ENCODE measurements around the gene KSR2. TPM values are rescaled to one million over a fixed set of nuclear protein-coding genes. Genes with fewer than 3 reads are reported as not detected.

The KSR2 gene
- total RNA-seq, 4 donors from 2014 or later: 1.2 to 11.0 (median 2.2) TPM

DNA sequence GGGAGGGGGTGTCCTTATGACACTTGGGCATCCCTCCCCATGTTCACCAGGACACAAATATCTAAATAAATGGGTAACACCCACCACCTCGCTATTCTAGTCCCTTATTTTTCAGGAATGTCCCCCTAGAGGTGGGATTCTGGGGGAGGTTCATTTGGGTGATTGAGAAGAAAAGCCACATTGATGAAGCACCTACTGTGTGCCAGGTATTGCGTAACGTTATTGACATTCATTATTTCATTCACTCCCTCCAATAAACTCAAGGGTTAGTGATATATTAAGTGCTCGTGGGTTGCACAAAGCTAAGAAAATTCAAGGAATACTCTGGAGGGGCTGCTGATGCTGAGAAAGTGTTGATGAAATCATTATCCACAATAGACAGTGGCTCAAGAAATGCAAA, 514.8 kb downstream of the KSR2 start:
- Histone ChIP-seq H3K27me3 (no peaks in the 10 kb centered on the region), H3K36me3 (no peaks in the 10 kb centered on the region), H3K9me3 (no peaks in the 10 kb centered on the region), H3K27ac (no peak overlapping the region), H3K4me1 (peaks cover 4 to 30% of the 10 kb centered on the region in 2 donors), H3K4me3 (replicated peaks in 1 of 3) (no peak overlapping the region)
- TF ChIP-seq POLR2A (IDR thresholded peaks at IDR 0.05) (no peak), CTCF (IDR thresholded peaks at IDR 0.05) (no peak)
- DNase-seq: no peak
- WGBS, 2 donors: 85 to 87% methylated on average over 4 of the region's 4 CpGs
- intact Hi-C loops (cut with DNase I): no loop called here

GRCh38 chr12:117452112-117452511, 516.7 kb downstream of the KSR2 start:
- Histone ChIP-seq H3K36me3 (no peaks in the 10 kb centered on the region), H3K4me1 (peaks cover 0 to 14% of the 10 kb centered on the region in 2 donors), H3K9me3 (no peaks in the 10 kb centered on the region), H3K4me3 (replicated peaks in 1 of 3) (no peak overlapping the region), H3K27ac (no peak overlapping the region), H3K27me3 (no peaks in the 10 kb centered on the region)
- no peak for TF ChIP-seq POLR2A (IDR thresholded peaks at IDR 0.05)
- no peak for TF ChIP-seq CTCF (IDR thresholded peaks at IDR 0.05)
- WGBS, 2 donors: 73 to 79% methylated on average over 6 of the region's 6 CpGs
- intact Hi-C loops (cut with DNase I): no loop called here
- DNase-seq: no peak

DNA sequence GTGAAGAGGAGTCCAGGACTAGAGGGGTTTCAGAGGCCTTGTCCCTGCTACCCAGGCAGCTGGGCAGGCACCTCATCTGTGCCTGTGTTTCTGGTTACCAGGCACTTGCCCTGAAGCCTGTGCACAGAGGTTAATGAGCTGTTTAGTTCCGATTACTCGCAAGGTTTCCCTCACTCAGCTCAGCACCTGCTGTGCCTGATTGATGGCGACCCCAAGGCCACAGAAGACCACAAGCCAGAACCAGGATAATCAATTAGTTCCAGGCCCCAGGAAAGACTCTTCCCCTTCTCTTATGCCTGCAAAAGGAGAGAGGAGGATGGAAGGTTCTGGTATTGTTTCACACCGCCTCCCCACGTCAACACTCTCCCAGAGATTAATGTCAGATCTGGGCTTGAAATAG, 518.6 kb downstream of the KSR2 start:
- Histone ChIP-seq H3K9me3 (no peaks in the 10 kb centered on the region), H3K27ac (no peak overlapping the region), H3K36me3 (no peaks in the 10 kb centered on the region), H3K27me3 (no peaks in the 10 kb centered on the region), H3K4me1 (peaks cover 0 to 21% of the 10 kb centered on the region in 2 donors), H3K4me3 (replicated peaks in 1 of 3) (no peak overlapping the region)
- DNase-seq: no peak
- 85 to 87% methylated on average over 5 of the region's 5 CpGs for WGBS, 2 donors
- TF ChIP-seq POLR2A (IDR thresholded peaks at IDR 0.05) (no peak), CTCF (IDR thresholded peaks at IDR 0.05) (no peak)
- intact Hi-C loops (cut with DNase I): no loop called here

DNA sequence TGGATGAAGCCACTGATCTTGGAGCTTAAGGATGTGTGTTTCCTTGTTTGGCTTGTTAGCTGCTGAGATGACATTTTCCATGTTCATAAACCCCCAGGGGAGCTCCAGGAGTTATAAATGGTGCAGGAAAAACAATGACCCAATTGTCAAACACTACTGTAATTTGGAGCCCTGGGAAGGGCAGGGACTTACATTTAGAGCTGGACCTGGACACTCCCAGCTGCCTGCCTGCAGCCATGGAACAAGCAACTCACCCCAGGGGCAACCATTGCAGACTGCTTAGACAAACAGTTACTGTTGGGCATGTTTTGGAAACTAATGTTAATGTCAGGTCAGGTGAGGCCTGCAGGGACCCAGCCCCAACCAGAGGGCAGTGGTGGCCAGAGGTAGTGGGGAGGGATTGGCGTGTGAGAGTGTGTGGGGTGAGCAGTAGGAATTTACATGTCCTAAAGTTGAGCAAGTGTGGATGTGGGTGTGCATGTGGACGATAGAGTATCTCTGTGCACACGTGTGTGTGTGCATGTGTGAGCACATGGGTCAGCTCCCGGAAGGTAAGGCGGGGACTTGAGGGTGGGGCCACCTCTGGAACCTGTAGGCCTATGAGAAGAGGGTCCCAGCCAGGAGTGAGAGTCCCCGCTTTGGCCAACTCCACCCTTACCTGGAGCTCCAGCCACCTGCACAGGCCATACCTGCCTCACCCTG, 521.0 kb downstream of the KSR2 start:
- H3K9me3 ChIP-seq: no peaks in the 10 kb centered on the region
- peaks cover 0 to 21% of the 10 kb centered on the region in 2 donors for H3K4me1 ChIP-seq
- no peak overlapping the region for H3K4me3 ChIP-seq (replicated peaks in 1 of 3)
- H3K36me3 ChIP-seq: no peaks in the 10 kb centered on the region
- H3K27me3 ChIP-seq: no peaks in the 10 kb centered on the region
- H3K27ac ChIP-seq: no peak overlapping the region
- WGBS, 2 donors: 94 to 95% methylated on average over 6 of the region's 6 CpGs
- intact Hi-C loops (cut with DNase I): no loop called here
- no peak for DNase-seq
- TF ChIP-seq POLR2A (IDR thresholded peaks at IDR 0.05): no peak

DNA sequence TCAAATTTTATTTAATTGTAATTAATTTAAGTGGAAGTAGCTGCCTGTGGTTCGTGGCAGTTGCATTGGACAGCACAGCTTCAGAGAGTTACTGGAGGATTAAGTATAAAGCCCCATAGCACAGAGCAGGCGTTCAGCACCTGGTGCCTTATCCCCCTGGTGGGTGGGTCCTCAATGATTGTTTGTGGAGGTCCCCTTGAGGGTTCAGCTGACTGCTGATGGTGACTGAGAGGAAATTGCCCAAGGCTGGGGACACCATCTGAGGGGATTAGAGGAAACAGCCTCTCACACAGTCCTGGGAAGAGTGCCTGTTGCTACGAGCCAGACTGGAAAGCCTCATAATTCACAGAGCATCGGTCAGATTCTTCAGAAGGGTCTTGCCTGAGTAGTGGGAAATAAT, 524.0 kb downstream of the KSR2 start:
- WGBS, 2 donors: 53 to 71% methylated on average over 4 of the region's 4 CpGs

More for the DNA sequence above, 524.0 kb downstream of the KSR2 start:
- H3K4me1 ChIP-seq: peaks cover 0 to 19% of the 10 kb centered on the region in 2 donors
- no peak overlapping the region for H3K27ac ChIP-seq
- no peak for DNase-seq
- intact Hi-C loops (cut with DNase I): no loop called here
- no peak overlapping the region for H3K4me3 ChIP-seq (replicated peaks in 1 of 3)
- H3K36me3 ChIP-seq: no peaks in the 10 kb centered on the region
- H3K27me3 ChIP-seq: no peaks in the 10 kb centered on the region
- no peak for TF ChIP-seq CTCF (IDR thresholded peaks at IDR 0.05)
- TF ChIP-seq POLR2A (IDR thresholded peaks at IDR 0.05): no peak
- no peaks in the 10 kb centered on the region for H3K9me3 ChIP-seq
